GM19238 (cell line): ENCODE data around the gene ATP11A.

ENCODE experiments used
- DNase-seq: peaks from one replicate; pipeline ENCODE4 v3.0.0; 2011; ENCODE audit warnings: low spot score; ENCODE audit not compliant: insufficient read length

The ATP11A gene

DNA sequence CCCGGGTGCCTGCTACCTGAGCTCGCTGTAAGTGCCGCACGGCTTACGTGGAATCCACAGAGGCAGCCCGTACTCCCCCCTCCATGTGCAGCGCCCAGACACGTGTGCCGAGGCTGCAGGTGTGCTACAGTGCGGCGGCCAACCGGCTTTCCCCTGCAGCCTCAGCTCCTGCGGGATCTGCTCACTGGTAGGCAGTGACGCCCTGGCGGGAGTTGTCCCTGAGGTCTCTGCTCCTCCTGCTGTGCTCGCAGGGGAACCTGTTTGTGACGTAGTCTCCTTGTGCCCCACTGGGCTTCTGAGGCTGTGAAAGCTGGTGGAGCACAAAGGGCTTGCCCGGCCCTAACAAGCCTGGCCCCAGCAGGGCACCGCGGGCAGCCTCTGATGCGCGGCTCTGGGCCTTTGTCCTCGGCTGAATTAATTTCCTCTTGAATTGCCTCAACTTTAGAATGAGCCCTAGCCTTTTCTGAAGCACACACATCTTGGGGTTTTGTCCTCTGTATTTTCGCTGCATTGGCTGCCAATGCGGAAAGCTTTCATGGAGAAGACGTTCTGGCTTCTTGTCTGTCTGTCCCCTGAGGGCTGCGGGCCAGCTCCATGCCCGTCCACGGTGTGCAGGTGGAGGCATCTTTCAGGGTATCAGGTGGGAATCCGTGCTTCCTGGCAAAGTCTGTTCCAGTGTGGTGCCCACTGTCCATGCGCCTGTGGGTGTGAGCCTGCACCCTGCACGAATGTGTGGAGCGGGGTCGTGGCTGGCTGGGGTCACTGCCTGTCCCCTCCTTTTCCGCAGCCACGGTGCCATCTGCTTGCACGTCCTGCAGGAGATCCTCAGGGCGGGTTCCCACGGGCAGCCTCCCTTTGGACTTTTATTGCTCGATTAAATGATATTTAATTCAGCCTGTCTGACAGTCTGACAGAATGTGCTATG, 201.9 kb downstream of the ATP11A start:
- DNase-seq, result no peak

DNA sequence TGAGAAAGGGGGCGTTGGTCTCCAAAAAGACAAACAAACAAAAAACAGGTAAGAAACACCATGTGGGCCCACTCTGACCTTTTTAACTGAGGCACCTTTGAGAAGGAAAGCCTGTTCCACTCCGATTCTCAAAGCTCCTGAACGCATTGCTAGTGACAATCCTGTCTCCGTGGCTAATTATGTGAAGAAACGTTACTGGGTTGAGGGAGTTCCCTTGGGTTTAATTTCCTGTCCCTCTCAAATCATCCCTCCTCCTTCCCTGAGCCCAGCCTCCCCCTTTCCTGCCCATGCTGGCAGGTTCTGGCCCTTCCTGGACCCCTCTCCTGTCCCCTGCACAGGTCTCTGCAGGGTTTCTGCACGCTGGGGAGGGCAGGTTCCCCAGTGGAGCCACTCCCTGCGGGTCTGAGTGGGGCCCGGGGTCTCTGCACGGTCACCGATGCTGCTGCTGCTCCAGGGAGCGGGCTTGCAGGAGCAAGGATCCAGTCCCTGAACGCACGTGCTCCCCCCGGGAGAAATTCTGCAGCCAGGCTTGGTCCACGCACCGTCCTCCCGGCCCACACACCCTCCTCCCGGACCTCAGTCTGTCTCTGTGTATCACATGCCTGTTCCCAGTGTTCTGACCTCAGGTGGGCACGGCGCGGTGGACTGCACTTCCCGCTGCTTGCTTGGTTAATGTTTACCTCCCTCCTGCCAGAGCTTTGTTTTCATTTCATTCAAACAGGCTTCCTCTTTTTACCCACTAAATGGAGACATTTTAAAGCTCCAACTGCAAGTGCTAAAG, 202.8 kb downstream of the ATP11A start:
- peak; percentile 44 for DNase-seq

DNA sequence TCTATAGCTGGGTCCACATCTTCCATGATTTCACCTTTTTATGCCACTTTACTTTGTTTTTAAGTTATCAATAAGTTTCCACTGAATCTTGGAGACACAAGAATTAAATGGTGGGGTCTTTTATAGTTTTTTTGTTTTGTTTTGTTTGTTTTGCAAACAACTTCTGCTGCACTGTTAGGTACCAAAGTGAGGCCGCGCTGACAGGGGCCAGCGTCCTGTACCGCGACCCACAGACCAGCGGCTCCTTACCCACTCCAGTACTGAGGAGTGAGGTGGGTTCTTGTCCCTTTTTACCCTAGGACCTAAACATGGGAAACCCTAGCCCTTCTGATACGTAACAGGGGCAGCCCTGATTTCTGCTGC, 203.3 kb downstream of the ATP11A start:
- no peak for DNase-seq

DNA sequence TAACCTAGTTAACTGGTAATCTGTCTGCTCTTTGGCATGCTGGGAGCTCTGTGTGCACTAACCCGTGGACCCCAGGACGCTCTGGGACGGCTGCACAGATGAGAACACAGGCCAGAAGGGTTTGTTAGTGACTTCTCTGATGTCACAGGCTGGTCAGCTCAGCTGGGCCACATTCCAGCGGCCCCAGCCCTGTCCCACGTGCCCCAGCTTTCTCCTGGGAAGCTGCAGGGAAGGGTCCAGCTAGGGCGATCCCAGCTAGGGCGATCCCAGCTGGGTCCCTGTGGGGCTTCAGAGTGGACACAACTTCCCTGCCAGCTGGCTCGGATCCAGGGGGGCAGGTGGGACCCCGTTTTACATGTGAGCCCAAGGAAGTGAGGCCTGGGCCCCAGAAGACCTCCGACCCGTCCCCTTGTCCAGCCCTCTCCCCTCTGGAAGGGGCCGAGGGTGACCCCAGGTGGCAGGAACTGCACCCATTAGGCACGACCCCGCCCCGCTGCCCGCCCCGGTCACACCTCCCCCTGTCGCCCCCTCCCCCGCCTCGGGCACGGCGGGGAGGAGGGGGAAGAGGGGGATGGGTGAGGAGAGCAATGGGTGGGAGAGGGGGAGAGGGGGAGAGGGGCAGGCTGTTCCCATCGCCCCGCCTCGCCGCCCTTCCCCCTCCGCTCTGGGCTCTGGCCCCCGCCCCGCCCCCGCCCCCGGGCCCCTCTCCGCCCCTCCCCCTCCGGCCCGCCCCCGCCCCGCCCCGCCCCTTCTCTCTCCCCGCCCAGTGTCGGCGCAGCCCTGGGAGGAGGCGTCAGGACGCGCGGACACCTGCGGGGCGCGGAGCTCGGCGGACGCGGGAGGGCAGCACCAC, 204.0 kb downstream of the ATP11A start:
- peak; percentile 85 for DNase-seq

DNA sequence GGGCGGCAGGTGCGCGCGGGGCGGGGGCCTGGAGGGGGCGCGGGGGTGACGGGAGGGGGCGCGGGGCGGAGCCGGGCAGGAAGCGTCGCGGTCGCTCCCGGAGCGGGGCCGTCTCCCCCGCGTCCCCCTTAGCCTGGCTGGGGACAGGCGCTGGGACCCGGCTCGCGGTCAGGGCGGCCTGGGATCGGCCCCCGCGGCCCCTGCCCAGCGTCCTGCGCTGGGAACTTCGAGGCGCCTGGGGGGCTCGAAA, 204.5 kb downstream of the ATP11A start:
- no peak for DNase-seq

DNA sequence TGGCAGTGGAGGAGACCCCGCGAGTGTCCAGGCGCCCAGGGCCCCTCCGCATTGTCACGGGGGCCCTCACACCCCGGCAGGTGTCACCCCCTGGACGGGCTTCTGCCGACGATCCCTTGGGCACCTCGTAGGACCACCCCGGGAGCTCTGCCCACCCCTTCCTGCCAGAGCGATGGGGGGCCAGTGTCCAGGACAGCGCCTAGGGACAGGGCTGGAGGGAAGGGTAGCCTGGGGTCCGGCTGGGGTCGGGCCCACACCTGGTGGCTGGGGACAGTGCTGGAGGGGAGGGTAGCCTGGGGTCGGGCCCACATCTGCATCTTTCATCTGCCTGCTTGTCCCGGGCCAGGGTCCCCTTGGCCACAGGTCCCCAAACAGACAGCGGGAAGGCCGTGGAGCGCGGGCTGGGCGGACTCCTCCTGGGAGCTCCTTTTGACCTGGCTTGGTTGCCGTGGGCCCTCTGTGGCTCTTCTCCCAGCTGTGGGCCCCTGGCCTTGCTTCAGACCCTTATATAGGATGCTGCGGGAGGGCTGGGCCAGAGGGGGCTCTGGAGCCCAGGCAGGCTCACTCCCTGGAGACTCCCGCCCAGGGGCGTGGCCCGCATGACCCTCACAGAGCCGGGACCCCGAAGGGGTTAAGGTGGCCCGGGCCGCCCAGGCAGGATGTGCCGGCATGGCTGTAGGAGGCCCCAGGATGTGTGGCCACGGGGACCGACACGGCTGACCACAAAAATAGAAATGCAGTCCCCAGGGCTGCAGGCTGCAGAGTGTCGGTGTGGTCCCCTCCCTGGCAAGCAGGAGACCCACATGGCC, 205.0 kb downstream of the ATP11A start:
- no peak for DNase-seq

DNA sequence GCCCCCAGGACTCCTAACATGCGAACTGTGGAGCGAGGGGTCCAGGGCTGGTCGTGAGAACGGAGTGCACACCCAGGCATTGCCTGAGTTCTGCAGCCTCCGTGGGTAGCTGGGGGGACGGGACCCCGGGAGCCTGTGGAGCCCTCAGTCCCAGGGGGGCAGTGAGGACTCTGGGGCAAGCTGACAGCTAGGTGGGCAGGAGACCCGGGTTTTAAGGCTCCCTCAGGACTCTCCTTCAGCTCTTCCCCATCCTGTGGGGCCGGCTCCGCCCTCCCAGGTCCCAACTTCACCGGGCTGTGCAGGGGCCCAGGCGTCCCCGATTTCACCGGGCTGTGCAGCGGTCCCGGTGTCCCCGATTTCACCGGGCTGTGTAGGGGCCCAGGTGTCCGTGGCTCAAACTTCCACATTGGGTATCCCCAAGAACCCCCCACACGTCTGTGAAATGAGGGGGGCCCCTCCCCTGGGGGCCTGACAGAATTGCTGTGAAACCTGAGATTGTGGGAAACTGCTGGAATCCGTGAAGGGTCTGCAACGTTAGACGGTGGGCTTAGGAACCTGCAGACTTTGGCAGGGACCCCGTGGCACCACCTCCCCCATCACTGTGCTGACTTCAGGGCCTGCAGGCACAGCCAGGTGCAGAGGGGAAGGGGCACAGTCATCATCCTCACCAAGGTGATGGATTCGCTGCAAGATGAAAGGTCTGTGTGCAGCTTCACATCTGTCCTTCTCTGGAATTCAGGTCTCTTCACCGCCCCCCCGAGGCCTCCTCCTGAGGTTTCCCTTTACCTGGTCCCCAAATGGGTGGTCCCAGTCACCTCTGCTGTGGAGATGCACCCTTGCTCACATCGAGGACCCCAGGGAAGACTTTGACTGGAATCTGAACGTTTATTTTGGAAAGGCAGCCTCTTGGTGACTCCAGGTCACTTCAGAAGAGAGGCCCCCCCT, 206.0 kb downstream of the ATP11A start:
- no peak for DNase-seq

DNA sequence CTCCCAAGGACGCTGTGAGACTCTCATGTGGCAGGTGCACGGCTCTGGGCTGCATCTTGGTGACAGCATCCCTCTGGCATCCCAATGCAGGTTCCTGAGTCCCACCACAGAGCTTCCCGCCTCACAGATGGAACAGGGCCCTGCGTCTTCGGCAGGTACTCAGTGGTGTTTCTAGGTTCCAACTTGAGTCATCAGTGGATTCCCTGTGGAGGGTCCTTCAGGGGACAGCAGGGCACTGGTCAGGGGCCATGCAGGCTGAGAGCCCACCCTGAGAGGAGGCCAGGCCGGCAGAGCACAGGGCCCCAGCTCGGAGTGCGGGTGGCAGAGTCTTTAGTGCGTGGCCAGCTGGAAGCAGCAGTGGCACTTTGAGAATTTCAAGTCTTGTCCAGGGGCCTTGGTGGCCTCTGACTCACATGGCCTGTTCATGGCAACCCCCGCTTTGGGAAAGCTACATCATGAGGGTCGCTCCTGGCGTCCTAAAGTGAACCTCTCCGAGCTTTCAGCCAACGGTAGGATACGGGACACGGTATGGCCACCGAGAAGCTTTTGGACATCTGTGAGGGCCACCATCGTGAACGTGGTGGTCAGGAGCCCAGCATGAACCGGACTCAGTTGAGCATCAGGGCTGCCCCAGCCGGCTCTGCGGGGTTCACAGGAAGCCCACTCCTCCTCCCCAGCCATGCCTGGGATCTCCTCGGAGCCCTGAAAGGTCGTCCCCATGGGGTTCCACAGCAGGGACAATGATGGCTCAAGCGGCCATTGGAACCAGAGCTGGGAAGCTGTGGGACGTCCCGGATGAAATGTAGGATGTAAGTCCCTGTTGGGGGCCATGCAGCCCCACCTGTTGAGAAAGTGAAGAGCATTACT, 207.1 kb downstream of the ATP11A start:
- DNase-seq, result no peak

DNA sequence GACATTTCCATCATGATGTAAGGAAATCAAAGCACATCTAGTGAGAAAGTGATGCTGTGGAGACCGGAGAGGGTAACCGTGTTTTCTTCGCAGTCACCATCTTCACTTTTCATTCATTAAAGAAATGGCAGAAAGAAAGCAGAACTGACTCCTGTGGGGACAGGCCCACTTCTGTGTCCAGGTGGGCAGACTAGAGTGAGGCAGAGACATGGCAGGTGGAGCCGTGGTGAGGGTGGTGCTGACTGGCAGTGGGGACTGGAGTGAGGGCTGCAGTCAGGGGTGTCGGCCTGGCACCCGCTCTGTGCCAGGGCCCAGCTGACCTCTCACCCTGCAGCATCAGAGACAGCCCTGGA, 207.7 kb downstream of the ATP11A start:
- DNase-seq, result no peak

DNA sequence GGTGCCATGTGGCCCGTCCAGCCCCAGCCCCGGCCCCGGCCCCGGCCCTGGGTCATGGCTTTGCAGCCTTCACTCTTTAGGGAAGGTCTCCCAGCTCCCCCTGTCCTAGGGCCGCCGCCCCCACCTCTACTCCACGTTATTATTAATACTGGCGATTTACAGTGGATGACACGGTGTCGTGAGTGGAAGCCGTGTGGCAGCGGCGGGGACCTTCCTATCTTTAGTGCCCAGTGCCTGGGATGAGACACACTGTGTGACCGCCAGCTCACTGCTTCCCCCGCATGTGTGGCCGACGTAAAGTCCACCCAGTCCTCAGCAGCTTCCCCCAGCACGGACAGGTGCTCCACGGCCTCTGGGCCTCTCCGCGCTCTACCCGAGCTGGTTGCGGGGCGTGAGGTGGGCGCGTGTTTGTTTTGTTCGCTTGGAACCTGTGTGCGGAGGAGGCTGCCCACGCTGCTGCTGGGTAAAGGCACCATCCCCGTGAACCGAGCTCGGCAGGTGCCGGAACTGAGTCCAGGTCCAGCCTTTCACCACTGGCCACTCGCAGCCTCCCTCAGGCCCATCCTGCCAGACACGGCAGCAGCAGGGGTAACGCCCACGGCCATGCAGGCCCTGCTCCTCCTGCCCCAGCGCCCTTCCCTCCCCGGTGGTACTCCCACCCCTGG, 208.2 kb downstream of the ATP11A start:
- no peak for DNase-seq

DNA sequence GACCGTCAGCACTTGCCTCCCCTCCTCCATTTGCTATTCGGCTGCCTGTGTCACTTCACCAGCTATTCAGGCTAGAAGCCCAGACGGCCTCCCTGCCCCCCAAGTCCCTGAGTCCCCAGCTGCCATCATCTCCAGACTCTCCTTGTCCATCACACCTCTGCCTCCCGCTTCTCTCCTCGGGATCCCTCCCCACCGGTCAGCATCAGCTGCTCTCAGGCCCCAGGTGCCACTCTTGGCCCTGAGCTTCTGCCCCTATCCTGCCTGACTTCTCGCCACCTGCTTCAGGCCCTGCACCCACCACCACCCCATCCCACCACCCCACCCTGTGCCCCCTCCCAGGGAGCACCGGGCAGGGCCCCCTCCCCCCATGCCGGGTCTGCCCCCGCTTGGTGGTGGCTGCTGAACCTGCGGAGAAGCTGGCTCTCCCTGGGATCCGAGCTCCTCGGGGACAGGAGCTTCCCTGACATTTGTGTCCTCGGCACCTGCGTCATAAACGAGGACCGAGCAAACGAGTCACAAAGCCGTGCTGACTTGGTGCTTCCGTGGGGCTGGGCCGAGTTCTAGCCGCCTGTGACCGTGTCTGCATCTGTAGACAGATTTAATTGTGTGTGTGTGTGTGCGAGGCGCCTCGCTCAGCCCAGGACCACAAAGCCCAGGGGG, 208.9 kb downstream of the ATP11A start:
- no peak for DNase-seq

DNA sequence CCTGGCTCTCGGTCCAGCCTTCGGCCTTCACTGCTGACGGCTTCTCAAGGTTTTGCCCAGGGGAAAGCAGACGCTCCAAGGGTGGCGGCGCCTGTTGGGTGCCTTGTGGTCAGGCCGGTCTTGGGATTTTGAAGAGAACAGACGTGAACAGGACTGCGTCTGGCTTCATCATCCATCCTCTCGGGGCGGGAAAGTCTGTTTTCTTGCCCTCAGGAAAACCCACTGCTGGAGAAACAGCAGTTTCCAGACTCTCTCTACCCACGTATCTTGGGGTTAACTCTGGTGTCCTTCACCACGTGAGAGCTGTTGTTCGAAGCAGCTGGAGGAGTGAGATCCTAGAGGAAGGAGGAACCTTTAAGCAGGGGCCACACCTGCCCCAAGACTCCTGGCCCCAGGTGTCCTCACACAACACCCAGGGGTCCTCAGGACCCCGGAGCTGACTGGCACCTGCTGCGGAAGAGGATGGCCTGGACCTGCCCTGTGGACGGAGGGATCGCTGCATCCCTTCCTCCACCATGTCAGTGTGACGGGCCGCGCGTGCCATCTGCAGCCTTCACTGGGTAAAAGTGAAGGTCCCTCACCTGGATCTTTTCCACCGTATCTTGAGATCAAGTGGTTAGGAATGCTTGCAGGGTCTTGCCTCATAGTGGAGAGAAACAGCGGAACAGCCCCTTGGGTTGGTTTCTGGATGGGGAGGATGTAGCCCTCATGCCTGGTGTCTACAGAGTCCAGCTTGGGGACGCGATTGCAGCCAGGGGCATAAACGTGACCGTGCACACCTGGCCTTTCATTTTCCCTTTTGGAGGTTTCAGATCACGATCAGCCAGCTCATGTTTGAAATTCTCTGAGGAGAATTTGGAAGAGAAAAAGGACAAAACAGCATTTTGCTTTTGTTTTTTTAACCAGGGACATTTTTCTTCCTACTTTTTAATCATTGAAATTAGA, 209.7 kb downstream of the ATP11A start:
- no peak for DNase-seq

DNA sequence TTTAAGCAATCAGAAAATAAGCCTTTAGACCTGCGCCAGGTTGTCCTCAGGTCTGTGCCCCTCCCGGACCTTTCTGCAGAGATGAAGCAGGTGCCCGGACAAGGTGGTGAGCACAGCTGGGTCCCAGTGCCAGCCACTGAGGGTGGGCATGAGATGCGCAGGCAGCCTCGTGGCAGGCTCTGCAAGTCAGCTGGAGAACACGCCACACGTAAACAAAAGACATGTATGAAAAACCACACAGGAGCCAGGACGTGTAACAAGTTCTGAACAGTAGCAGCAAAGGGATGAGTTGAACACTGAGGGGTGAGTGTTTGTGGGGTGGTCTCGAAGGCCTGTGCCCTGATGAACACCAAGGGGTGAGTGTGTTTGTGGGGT, 210.4 kb downstream of the ATP11A start:
- DNase-seq, result no peak

DNA sequence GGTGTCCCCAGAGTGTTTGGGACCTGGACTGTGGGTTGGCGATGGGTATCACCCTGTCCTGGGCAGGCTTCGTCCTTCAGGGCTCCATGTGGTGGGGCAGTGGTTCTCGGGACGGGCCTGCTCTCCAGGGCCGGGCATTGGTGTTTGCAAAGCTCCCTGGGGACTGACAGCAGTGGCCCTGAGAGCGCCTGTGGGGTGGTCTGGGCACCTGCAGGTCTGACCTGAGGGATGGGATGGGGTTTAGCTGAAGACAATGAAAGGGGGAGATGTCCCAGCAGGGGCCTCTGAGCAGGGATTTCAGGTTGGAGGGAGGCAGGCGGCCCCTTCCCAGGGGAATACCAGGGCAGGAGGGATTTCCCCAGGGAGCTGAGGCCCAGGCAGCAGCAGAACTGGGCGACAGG, 210.9 kb downstream of the ATP11A start:
- DNase-seq, result no peak

DNA sequence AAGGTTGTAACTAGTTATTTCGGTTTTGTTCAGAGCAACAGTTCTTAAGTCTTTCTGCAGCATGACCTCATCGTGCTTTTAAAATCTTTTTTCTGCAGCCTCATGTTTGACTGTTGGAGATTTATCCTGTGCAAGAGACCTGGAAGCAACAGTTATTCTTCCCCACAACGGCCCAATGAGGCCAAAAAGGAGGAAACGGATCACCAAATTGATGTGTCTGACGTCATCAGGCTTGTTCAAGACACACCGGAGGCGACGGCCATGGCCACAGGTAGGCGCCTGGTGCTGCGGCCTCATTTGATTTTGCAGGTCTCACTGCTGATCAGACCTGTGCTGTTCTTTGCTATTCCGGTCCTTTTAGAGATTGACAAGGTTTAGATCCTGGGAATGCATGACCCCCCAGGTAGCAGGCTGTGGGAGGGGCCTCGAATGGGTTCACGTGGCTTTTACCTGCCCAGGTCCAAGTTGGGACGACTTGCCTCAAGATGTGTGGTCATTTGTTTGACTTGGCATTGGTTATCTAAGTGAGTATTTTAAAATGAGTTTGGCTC, 212.3 kb downstream of the ATP11A start:
- DNase-seq, result no peak

DNA sequence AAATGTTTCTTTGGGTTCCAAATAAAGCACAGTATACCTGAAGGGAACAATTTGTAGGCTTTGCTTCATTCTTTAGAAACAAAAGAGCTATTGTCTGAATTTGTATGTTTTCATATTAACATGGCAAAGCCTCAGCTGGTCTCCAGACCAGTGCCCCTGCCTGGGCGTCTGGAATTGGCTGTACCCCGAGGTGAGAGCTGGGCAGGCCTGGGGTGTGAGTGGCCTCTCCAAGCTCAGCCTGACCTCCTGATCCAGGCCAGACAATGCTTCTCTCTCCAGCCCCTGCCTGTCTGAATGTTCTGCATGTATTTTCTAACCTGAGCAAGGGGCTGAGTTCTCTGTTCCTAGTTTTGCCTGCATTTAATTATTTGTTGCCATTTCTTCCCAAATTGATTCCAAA, 212.8 kb downstream of the ATP11A start:
- no peak for DNase-seq

DNA sequence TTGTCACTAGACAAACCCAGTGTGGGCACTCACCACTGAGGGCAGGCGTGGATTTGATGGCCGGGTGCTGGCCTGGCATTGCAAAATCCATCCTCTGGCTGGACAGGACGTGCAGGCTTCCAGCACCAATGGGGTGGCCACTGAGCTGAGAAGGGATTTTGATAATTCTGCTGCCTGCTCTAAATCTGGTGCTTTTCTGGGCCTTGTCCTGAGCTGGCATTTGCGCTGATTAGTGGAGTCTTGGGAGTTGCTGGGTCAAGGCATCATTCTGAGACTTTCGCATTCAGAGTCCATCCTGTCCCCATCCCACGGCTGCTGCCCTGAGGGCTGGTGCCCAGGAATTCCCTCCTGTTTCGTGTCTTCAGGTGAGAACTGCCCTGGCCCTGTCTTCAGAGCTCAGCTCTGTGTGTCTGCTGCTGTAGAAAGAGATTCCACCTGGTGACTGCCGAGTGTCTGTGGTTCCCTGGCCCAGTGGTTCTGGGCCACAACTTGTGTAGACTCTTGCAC, 213.3 kb downstream of the ATP11A start:
- DNase-seq, result no peak
